ENCODE measurements around the gene MUCL3. TPM values are rescaled to one million over a fixed set of nuclear protein-coding genes. Genes with fewer than 3 reads are reported as not detected.

Gene MUCL3
- total RNA-seq, 1 experiment from 2014 or later = 0.15 TPM

DNA sequence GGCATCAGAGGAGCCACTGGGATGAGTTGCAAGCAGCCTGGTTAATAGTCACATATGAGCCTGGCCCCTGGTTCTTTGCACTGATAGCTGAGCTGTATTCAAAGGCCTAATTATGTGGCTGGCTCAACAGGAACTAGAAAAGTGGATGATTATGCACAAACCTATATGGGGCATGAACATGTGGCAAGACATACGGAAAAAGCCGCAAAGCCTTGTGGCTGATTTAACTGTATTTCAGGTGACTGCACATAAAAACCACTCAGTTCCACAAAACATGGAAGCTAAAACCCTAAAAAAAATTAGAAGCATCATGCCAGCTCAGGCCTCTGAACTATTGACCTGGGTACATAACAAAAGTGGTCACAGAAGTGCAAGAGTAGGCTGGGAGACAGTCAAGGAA, 56.5 kb downstream of the MUCL3 start:
- no peak overlapping the region for H2AFZ ChIP-seq (ENCODE audit: low read depth, low read length, poor library complexity, severe bottlenecking)
- no TSS peak for BruUV-seq (replicated peaks)
- no peaks in the 10 kb centered on the region for H3K4me1 ChIP-seq (ENCODE audit: control insufficient read depth in 1 of 2, insufficient read depth in 2 of 2, low read length in 2 of 2)
- H3K9me3 ChIP-seq (ENCODE audit: control insufficient read depth in 1 of 2, insufficient read depth in 1 of 2, low read depth in 1 of 2, low read length in 2 of 2) = no peaks in the 10 kb centered on the region
- intact Hi-C loops (cut with micrococcal nuclease) = no loop called here
- no peaks in the 10 kb centered on the region for H3K27me3 ChIP-seq (ENCODE audit: insufficient read depth, low read length)
- H3K9me2 ChIP-seq (ENCODE audit: insufficient read depth) = no peaks in the 10 kb centered on the region
- ChIA-PET RAD21 (ENCODE audit: low non-redundant PET in 1 of 2, low total read pairs in 2 of 2, uncharacterized antibody in 2 of 2, unreplicated experiment in 2 of 2) (no interaction called here), CTCF (no interaction called here), POLR2A (no interaction called here)
- no peak overlapping the region for H3K27ac ChIP-seq (ENCODE audit: low read depth, low read length)
- no peak overlapping the region for H3K4me3 ChIP-seq (replicated peaks in 1 of 2; ENCODE audit: low read depth in 1 of 2, low read length in 2 of 2)
- H3K9ac ChIP-seq (ENCODE audit: low read length) = no peak overlapping the region
- TF ChIP-seq RAD21 (IDR thresholded peaks at IDR 0.05; ENCODE audit: low read depth) = no peak
- TF ChIP-seq TCF7L2 (IDR thresholded peaks at IDR 0.05; ENCODE audit: borderline replicate concordance, extremely low read depth, insufficient read depth, insufficient read length) = no peak
- TF ChIP-seq, protein P1, sequence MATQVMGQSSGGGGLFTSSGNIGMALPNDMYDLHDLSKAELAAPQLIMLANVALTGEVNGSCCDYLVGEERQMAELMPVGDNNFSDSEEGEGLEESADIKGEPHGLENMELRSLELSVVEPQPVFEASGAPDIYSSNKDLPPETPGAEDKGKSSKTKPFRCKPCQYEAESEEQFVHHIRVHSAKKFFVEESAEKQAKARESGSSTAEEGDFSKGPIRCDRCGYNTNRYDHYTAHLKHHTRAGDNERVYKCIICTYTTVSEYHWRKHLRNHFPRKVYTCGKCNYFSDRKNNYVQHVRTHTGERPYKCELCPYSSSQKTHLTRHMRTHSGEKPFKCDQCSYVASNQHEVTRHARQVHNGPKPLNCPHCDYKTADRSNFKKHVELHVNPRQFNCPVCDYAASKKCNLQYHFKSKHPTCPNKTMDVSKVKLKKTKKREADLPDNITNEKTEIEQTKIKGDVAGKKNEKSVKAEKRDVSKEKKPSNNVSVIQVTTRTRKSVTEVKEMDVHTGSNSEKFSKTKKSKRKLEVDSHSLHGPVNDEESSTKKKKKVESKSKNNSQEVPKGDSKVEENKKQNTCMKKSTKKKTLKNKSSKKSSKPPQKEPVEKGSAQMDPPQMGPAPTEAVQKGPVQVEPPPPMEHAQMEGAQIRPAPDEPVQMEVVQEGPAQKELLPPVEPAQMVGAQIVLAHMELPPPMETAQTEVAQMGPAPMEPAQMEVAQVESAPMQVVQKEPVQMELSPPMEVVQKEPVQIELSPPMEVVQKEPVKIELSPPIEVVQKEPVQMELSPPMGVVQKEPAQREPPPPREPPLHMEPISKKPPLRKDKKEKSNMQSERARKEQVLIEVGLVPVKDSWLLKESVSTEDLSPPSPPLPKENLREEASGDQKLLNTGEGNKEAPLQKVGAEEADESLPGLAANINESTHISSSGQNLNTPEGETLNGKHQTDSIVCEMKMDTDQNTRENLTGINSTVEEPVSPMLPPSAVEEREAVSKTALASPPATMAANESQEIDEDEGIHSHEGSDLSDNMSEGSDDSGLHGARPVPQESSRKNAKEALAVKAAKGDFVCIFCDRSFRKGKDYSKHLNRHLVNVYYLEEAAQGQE (IDR thresholded peaks at IDR 0.05; ENCODE audit: low read depth) = no peak
- no peak for TF ChIP-seq POLR2A (IDR thresholded peaks at IDR 0.05; ENCODE audit: borderline replicate concordance, extremely low read depth, insufficient read depth, insufficient read length)
- TF ChIP-seq YY1 (IDR thresholded peaks at IDR 0.05; ENCODE audit: extremely low read depth, insufficient replicate concordance, low read depth, low read length) = no peak
- TF ChIP-seq, protein P2, sequence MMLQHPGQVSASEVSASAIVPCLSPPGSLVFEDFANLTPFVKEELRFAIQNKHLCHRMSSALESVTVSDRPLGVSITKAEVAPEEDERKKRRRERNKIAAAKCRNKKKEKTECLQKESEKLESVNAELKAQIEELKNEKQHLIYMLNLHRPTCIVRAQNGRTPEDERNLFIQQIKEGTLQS (IDR thresholded peaks at IDR 0.05) = no peak
- H3K79me2 ChIP-seq (ENCODE audit: insufficient read depth, low read length) = no peaks in the 10 kb centered on the region
- H3K36me3 ChIP-seq (ENCODE audit: control insufficient read depth in 1 of 2, insufficient read depth in 2 of 2, low read length in 2 of 2) = no peaks in the 10 kb centered on the region
- DNase-seq (ENCODE audit: low read depth, low spot score) (no peak), ATAC-seq (no peak)
- no peaks in the 10 kb centered on the region for H4K20me1 ChIP-seq (ENCODE audit: insufficient read depth)
- H3K4me2 ChIP-seq (ENCODE audit: low read length) = no peak overlapping the region

DNA sequence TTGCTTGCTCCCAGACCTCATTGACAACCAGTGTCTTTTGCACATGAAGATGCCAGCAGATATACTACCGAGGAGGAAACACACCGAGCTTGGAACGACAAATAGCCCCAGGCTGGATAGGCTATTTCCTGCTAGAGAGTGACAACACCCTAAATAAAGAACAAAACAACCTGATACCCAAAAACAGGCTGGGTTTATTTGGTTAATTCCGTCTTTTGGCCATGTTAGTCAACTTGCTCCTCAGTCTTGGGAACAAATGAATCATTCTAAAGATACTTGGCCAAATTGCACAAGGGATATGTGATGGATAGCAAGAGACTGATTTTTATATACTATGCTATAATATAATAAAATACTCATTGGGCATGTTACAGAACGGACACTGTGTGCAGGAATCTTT, 58.0 kb downstream of the MUCL3 start:
- H2AFZ ChIP-seq (ENCODE audit: low read depth, low read length, poor library complexity, severe bottlenecking) = no peak overlapping the region
- no peak overlapping the region for H3K4me2 ChIP-seq (ENCODE audit: low read length)
- H3K9me2 ChIP-seq (ENCODE audit: insufficient read depth) = no peaks in the 10 kb centered on the region
- no peaks in the 10 kb centered on the region for H3K36me3 ChIP-seq (ENCODE audit: control insufficient read depth in 1 of 2, insufficient read depth in 2 of 2, low read length in 2 of 2)
- BruUV-seq (replicated peaks) = no TSS peak
- intact Hi-C loops (cut with micrococcal nuclease) = no loop called here
- no peaks in the 10 kb centered on the region for H3K9me3 ChIP-seq (ENCODE audit: control insufficient read depth in 1 of 2, insufficient read depth in 1 of 2, low read depth in 1 of 2, low read length in 2 of 2)
- H3K4me3 ChIP-seq (replicated peaks in 1 of 2; ENCODE audit: low read depth in 1 of 2, low read length in 2 of 2) = no peak overlapping the region
- ATAC-seq (no peak), DNase-seq (ENCODE audit: low read depth, low spot score) (no peak)
- no peak overlapping the region for H3K9ac ChIP-seq (ENCODE audit: low read length)
- ChIA-PET RAD21 (ENCODE audit: low non-redundant PET in 1 of 2, low total read pairs in 2 of 2, uncharacterized antibody in 2 of 2, unreplicated experiment in 2 of 2) (no interaction called here), POLR2A (no interaction called here), CTCF (no interaction called here)
- no peaks in the 10 kb centered on the region for H3K27me3 ChIP-seq (ENCODE audit: insufficient read depth, low read length)
- H3K4me1 ChIP-seq (ENCODE audit: control insufficient read depth in 1 of 2, insufficient read depth in 2 of 2, low read length in 2 of 2) = no peaks in the 10 kb centered on the region
- H3K27ac ChIP-seq (ENCODE audit: low read depth, low read length) = no peak overlapping the region
- H4K20me1 ChIP-seq (ENCODE audit: insufficient read depth) = no peaks in the 10 kb centered on the region
- no peaks in the 10 kb centered on the region for H3K79me2 ChIP-seq (ENCODE audit: insufficient read depth, low read length)
- TF ChIP-seq SRF (IDR thresholded peaks at IDR 0.05; ENCODE audit: low read depth) = no peak
- TF ChIP-seq, protein P3, sequence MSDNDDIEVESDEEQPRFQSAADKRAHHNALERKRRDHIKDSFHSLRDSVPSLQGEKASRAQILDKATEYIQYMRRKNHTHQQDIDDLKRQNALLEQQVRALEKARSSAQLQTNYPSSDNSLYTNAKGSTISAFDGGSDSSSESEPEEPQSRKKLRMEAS (IDR thresholded peaks at IDR 0.05) = no peak
- no peak for TF ChIP-seq POLR2A (IDR thresholded peaks at IDR 0.05; ENCODE audit: borderline replicate concordance, extremely low read depth, insufficient read depth, insufficient read length)
- TF ChIP-seq YY1 (IDR thresholded peaks at IDR 0.05; ENCODE audit: extremely low read depth, insufficient replicate concordance, low read depth, low read length) = no peak
- no peak for TF ChIP-seq POLR2AphosphoS5 (IDR thresholded peaks at IDR 0.05; ENCODE audit: low read depth, low read length)
- no peak for TF ChIP-seq SP1 (IDR thresholded peaks at IDR 0.05; ENCODE audit: low read depth)
- TF ChIP-seq CBX3 (IDR thresholded peaks at IDR 0.05; ENCODE audit: low read depth) = no peak
- TF ChIP-seq, protein P4, sequence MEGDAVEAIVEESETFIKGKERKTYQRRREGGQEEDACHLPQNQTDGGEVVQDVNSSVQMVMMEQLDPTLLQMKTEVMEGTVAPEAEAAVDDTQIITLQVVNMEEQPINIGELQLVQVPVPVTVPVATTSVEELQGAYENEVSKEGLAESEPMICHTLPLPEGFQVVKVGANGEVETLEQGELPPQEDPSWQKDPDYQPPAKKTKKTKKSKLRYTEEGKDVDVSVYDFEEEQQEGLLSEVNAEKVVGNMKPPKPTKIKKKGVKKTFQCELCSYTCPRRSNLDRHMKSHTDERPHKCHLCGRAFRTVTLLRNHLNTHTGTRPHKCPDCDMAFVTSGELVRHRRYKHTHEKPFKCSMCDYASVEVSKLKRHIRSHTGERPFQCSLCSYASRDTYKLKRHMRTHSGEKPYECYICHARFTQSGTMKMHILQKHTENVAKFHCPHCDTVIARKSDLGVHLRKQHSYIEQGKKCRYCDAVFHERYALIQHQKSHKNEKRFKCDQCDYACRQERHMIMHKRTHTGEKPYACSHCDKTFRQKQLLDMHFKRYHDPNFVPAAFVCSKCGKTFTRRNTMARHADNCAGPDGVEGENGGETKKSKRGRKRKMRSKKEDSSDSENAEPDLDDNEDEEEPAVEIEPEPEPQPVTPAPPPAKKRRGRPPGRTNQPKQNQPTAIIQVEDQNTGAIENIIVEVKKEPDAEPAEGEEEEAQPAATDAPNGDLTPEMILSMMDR (IDR thresholded peaks at IDR 0.05 in 2 of 3, conservative IDR thresholded peaks at IDR 0.05 in 1 of 3; ENCODE audit: borderline replicate concordance in 1 of 3, insufficient read depth in 1 of 3, low read depth in 2 of 3, low read length in 2 of 3) = no peak
- TF ChIP-seq ELF1 (IDR thresholded peaks at IDR 0.05; ENCODE audit: borderline replicate concordance, low read depth) = no peak
- no peak for TF ChIP-seq ZFX (IDR thresholded peaks at IDR 0.05)
